HepG2 (cell line): ENCODE data around the gene SLC25A33. TPM values are rescaled to one million over a fixed set of nuclear protein-coding genes. Genes with fewer than 3 reads are reported as not detected.

ENCODE experiments used
- FOSL2 ChIP-seq: sonication (generic); formaldehyde crosslinking; IDR thresholded peaks from 2 replicates; pipeline ENCODE4 v1.4.0; 2020; ENCODE audit warnings: missing genetic modification reagents
- HBP1 ChIP-seq: IDR thresholded peaks from 2 replicates; pipeline ENCODE4 v1.6.1; 2016; ENCODE audit warnings: low read depth, control low read depth
- HMG20A ChIP-seq: IDR thresholded peaks from 2 replicates; pipeline ENCODE4 v1.6.1; 2016; ENCODE audit warnings: borderline replicate concordance
- MED8 ChIP-seq: sonication (generic); formaldehyde crosslinking; IDR thresholded peaks from 2 replicates; pipeline ENCODE4 v1.8.1; 2023; ENCODE audit warnings: mild to moderate bottlenecking, missing genetic modification reagents; ENCODE audit not compliant: insufficient replicate concordance
- MXD3 ChIP-seq: IDR thresholded peaks from 2 replicates; pipeline ENCODE4 v1.6.1; 2016; ENCODE audit warnings: mild to moderate bottlenecking, missing biosample characterization, missing genetic modification reagents
- SATB2 ChIP-seq: sonication (generic); formaldehyde crosslinking; IDR thresholded peaks from 2 replicates; pipeline ENCODE4 v1.5.0; 2020; ENCODE audit warnings: missing genetic modification reagents
- SKIL ChIP-seq: sonication (generic); formaldehyde crosslinking; IDR thresholded peaks from 2 replicates; pipeline ENCODE4 v1.8.0; 2022; ENCODE audit warnings: missing genetic modification reagents, mild to moderate bottlenecking, moderate library complexity, borderline replicate concordance
- TBX3 ChIP-seq: fragments of 450-650 bp; IDR thresholded peaks from 2 replicates; pipeline ENCODE4 v1.6.1; 2017; ENCODE audit warnings: antibody characterized with exemption, mild to moderate bottlenecking, inconsistent platforms, borderline replicate concordance
- ZBTB40 ChIP-seq, 2 experiments: fragments of 450-650 bp in 1 of 2; sonication (generic) in 1 of 2; formaldehyde crosslinking in 1 of 2; IDR thresholded peaks; 2 replicates each; pipeline versions ENCODE4 v1.6.1 to v1.8.0; 2016 to 2022; ENCODE audit warnings: antibody characterized with exemption in 1 of 2, mild to moderate bottlenecking in 1 of 2, missing genetic modification reagents in 1 of 2
- ZBTB44 ChIP-seq: sonication (generic); formaldehyde crosslinking; IDR thresholded peaks from 2 replicates; pipeline ENCODE4 v1.4.0; 2020; ENCODE audit warnings: missing genetic modification reagents
- ZSCAN31 ChIP-seq: sonication (generic); formaldehyde crosslinking; IDR thresholded peaks from 2 replicates; pipeline ENCODE4 v1.5.0; 2020; ENCODE audit warnings: low read depth, mild to moderate bottlenecking, missing genetic modification reagents
- polyA plus RNA-seq, 8 experiments: library from polyadenylated mRNA; depleted of rRNA in 3 of 8; stranded (reverse) in 7 of 8; unstranded in 1 of 8; fragments of >200 nt; fragmentation: Illumina TruSeq in 4 of 8; extraction: Trizol in 4 of 8; gene quantifications; 2 replicates each; pipeline versions ENCODE4 v1.2.1 to v1.2.3, GENCODE V29; 2011 to 2016; ENCODE audit warnings: low read depth in 4 of 8, missing spikeins in 1 of 8, mixed read lengths in 1 of 8; ENCODE audit not compliant: insufficient read depth in 1 of 8
- total RNA-seq, 5 experiments: library from RNA; depleted of rRNA; stranded (reverse); fragments of >200 nt; fragmentation: Illumina TruSeq; extraction: Trizol; gene quantifications; 2 replicates each; pipeline ENCODE4 v1.2.3, GENCODE V29; 2016; ENCODE audit warnings: low read depth in 1 of 5

SLC25A33 gene
- total and polyA plus RNA-seq, 2 of the 13 experiments (the other 11 are each of a cell fraction or from before 2014, with no cell fraction given) = 15.4 to 50.3 TPM

- TF ChIP-seq ZBTB40 (IDR thresholded peaks at IDR 0.05) (no peak), ZBTB40 (CRISPR knock-in tag; IDR thresholded peaks at IDR 0.05) (0 out of 2 replicates have a peak, but pooled peaks have one; percentile 38), TBX3 (peak; percentile 11; the same call in 1 of the 2 replicates), ZSCAN31 (CRISPR knock-in tag) (no peak), MED8 (CRISPR knock-in tag) (peak; percentile 66), SKIL (CRISPR knock-in tag) (no peak; the same call in 1 of the 2 replicates), MXD3 (CRISPR knock-in tag) (peak; percentile 70), HMG20A (CRISPR knock-in tag) (peak; percentile 69; the same call in 1 of the 2 replicates), ZBTB44 (no peak), SATB2 (CRISPR knock-in tag) (no peak), HBP1 (CRISPR knock-in tag) (no peak; the same call in 1 of the 2 replicates), FOSL2 (CRISPR knock-in tag) (peak; percentile 43)
These were observed 38.2 kb upstream of the SLC25A33 start (continued) for GRCh38 chr1:9500756-9501754.
